Loucy (cell line): ENCODE data around the gene LDLRAD4.

Experiments used
- EZH2phosphoT487 ChIP-seq: fragments of 200-600 bp; IDR thresholded peaks from 2 replicates; pipeline ENCODE4 v1.6.1; 2018; ENCODE audit warnings: antibody characterized with exemption, mild to moderate bottlenecking, moderate library complexity, borderline replicate concordance
- TF ChIP-seq, protein P1 (sequence below): fragments of 200-600 bp; sonication (generic); conservative IDR thresholded peaks from 2 replicates; pipeline ENCODE4 v1.5.1; 2014; ENCODE audit warnings: mild to moderate bottlenecking, antibody characterized with exemption, low read length

DNA sequence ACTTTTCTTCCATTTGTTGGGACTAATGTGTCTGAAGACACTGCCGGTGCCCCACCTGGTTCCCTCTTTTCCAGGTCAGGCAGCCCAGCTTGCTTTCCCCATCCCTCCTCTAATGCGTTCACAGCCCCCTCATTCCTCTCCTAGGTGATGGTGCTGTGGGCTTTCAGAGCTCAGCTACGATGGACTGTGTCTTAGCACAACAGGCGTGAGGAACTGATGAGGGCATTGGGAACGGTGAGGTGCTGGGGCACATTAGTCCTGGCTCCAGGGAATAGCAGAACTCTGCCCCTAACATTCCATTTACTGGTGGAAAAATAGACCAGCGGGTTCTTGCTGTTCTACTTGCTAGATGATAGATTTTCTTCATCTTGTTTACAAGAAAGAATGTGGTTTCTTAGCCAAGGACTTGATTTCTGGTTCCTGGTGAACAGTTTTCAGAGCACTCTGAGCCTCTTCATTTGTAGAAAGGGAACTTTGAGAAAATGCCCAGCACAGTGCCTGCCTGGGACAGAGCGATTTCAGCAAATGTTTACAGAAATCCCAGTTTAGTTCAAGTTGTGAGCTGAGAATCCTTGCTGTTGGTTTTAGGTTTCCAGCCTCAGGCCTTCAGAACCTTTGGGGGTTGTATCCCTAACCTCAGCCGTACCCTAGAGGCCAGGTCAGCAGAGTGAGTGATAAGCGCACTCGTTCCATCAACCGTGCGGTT is 42.5 kb downstream of the LDLRAD4 start:
- TF ChIP-seq EZH2phosphoT487 = no peak
- TF ChIP-seq, protein P1, sequence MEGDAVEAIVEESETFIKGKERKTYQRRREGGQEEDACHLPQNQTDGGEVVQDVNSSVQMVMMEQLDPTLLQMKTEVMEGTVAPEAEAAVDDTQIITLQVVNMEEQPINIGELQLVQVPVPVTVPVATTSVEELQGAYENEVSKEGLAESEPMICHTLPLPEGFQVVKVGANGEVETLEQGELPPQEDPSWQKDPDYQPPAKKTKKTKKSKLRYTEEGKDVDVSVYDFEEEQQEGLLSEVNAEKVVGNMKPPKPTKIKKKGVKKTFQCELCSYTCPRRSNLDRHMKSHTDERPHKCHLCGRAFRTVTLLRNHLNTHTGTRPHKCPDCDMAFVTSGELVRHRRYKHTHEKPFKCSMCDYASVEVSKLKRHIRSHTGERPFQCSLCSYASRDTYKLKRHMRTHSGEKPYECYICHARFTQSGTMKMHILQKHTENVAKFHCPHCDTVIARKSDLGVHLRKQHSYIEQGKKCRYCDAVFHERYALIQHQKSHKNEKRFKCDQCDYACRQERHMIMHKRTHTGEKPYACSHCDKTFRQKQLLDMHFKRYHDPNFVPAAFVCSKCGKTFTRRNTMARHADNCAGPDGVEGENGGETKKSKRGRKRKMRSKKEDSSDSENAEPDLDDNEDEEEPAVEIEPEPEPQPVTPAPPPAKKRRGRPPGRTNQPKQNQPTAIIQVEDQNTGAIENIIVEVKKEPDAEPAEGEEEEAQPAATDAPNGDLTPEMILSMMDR = no peak
